ENCODE results near the gene MYO3B.
"Not testable (repeated sequence)": the region's sequence is repeated elsewhere in the genome, so short reads cannot be mapped to it uniquely, and the experiment has no call there.

DNA sequence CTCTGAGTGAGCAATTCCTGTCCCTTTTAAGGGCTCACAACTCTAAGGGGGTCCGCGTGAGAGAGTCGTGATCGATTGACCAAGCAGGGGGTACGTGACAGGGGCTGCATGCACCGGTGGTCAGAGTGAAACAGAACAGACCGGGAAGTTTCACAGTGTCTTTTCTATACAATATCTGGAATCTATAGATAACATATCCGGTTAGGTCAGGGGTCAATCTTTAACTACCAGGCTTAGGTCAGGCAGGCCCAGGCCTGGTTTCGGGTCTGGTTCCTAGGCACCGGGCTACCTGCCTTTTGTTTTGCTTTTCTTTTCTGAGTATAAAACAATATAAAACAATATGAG, 35.3 kb downstream of the MYO3B start:
- not testable (repeated sequence) for TF ChIP-seq CTCF (IDR thresholded peaks at IDR 0.05); POLR2A (IDR thresholded peaks at IDR 0.05; ENCODE audit: low read depth); EP300 (IDR thresholded peaks at IDR 0.05); POLR2AphosphoS5 (IDR thresholded peaks at IDR 0.05)

Data from esophagus muscularis mucosa (tissue), 4 donors.